ENCODE results near the gene UBE2V1.
"Not testable (repeated sequence)": the region's sequence is repeated elsewhere in the genome, so short reads cannot be mapped to it uniquely, and the experiment has no call there.

UBE2V1 gene

DNA sequence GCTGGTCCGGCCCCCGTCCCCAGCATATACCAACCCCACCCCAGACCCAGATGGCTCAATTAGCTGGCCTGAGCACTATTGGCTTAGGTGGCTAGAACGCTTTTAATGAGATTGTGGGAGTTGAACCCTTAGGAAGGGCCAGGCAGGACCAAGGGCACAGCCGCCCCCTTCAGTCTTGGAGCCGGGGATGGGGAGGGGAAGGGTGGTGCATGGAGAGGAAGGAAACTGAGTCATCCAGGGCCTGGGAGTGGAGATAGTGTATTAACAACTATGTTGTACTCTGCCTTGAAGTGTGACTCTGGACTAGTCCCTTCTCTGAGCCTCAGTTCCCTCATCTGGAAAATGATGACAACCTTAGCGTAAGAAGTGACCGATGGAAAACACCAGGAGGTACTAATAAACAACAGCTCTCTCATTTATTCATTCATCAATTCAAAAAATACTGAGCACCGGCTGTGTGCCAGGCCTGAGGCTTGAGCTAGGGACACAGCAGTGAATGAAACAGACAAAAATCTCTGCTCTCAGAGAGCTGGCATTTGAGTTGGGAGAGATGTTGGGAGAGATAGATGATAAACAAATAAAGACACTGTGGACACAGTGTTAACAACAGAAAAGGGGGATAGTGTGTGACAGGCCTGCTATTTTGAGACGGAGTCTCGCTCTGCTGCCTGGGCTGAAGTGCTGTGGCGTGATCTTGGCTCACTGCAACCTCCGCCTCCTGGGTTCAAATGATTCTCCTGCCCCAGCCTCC lies 29.0 kb upstream of the UBE2V1 start:
- TF ChIP-seq, protein P1, sequence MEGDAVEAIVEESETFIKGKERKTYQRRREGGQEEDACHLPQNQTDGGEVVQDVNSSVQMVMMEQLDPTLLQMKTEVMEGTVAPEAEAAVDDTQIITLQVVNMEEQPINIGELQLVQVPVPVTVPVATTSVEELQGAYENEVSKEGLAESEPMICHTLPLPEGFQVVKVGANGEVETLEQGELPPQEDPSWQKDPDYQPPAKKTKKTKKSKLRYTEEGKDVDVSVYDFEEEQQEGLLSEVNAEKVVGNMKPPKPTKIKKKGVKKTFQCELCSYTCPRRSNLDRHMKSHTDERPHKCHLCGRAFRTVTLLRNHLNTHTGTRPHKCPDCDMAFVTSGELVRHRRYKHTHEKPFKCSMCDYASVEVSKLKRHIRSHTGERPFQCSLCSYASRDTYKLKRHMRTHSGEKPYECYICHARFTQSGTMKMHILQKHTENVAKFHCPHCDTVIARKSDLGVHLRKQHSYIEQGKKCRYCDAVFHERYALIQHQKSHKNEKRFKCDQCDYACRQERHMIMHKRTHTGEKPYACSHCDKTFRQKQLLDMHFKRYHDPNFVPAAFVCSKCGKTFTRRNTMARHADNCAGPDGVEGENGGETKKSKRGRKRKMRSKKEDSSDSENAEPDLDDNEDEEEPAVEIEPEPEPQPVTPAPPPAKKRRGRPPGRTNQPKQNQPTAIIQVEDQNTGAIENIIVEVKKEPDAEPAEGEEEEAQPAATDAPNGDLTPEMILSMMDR (IDR thresholded peaks at IDR 0.05; ENCODE audit: control insufficient read depth, insufficient read depth, low read depth, low read length, missing control alignments): no peak
- no peak for DNase-seq (ENCODE audit: low read depth)
- H3K4me3 ChIP-seq (ENCODE audit: control insufficient read depth, low read depth, low read length): no peak overlapping the region

DNA sequence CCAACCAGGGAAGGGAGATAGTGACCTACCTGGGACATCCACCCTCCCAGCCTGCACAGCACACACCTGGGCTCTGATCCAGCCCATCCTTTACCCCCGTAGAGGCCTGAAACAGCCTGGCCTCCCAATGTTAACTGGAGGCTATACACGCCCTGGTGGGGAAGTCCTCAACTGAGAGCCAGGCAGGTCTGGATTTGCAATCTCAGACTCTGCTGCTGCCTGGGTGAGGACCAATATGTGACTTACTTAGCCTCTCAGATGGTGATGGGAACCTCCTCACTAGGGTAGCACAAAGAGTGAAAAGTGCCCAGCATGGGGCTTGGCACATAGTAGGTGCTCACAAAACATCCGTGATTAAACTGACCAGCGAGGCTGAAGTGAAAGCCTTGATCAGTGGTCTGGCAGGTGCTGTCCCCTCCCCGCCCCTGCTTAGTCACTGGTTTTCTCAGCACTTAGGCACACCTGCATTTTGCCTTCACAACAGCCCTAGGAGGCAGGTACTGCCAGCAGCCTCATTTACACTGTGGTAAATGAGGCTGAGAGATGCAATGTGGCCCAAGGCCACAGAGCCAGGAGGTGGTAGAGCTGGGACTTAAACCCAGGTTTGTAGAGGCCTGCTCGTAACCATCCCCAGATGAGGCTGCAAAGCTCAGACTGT lies 28.2 kb upstream of the UBE2V1 start:
- no peak overlapping the region for H3K4me3 ChIP-seq (ENCODE audit: control insufficient read depth, low read depth, low read length)
- no peak for DNase-seq (ENCODE audit: low read depth)
- TF ChIP-seq, protein P1 (IDR thresholded peaks at IDR 0.05; ENCODE audit: control insufficient read depth, insufficient read depth, low read depth, low read length, missing control alignments): no peak

DNA sequence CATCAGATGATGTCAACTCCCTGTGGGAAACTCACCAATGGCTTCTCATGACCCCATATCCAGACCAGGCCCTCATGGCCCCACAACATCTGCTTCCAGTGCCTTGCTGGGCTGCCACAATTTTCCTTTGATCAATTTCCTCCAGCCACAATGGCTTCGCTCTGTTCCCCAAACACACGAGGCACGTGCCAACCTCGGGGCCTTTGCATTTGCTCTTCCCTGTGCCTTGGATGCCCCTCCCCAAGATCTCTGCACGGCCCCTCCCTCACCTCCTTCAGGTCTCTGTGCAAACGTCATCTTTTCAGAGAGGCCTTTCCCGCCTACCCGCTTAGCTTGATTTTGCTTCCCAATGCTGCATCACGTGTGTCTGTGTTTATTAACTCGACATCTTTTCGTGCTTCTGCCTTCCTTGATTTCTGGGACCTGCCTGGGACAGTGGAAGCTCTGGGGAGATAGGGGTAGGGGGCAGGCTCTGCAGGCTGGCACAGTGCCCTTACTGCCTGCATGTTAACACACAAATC lies 27.4 kb upstream of the UBE2V1 start:
- no peak for DNase-seq (ENCODE audit: low read depth)
- H3K4me3 ChIP-seq (ENCODE audit: control insufficient read depth, low read depth, low read length): no peak overlapping the region
- TF ChIP-seq, protein P1 (IDR thresholded peaks at IDR 0.05; ENCODE audit: control insufficient read depth, insufficient read depth, low read depth, low read length, missing control alignments): no peak

DNA sequence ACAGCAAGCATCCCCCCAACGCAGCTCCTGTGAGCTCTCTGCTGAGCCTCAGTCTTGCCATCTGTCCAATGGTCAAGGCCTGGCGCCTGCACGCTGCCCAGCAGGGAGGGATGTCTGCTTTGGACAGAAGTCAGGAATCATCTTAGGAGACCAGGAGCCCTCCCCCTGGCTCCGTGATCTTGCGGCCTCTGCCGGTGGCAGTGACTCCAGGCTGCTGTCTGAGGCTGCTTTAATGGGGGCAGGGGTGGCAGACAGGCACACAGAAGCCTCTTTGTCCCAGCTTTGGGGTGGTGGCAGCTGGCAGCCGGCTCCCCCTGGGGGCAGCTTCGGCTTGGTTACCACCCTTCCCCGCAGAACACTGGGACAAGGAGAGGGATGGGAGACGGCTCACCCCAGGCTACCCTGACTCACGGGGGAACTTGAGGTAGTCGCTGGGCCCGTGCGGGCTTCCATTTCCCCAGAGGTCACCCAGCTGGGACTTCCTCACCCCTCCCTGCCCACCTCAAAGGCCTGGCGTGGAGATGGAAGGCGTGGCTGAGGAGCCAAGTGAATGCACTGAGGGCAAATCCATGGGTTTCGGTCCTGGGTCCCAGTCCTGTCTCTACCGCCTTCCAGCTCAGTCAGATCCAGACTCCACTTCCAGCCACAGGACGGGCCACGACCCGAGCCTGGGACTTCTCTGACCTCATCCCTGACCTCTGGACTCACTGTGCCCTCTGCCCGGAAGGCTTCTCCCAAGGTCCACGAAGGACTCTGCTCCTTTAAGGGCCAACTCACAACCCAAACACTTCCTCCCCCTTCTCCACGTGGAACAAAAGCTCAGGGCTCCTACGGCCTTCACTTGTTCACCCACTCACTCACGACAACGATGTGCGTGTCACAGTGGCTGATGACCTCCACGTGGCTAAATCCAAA lies 25.8 kb upstream of the UBE2V1 start:
- TF ChIP-seq, protein P1 (IDR thresholded peaks at IDR 0.05; ENCODE audit: control insufficient read depth, insufficient read depth, low read depth, low read length, missing control alignments): no peak
- H3K4me3 ChIP-seq (ENCODE audit: control insufficient read depth, low read depth, low read length): no peak overlapping the region
- DNase-seq (ENCODE audit: low read depth): no peak

DNA sequence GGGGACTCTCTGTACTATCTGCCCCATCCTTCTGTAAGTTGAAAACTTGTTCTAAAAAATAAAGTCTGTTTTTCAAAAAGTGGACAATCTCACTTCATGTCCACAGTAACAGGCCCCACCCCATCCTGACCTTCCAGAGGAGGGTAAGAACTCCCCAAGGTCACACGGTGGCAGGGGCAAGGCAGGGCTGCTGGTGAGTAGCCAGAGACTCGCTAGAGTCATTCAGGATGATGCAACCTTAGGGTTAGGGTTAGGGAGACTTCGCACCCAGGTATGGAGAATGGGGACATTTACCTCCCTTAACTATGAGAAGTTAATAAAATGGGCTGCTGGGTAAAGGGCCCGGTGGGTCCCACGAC lies 25.1 kb upstream of the UBE2V1 start:
- TF ChIP-seq, protein P1 (IDR thresholded peaks at IDR 0.05; ENCODE audit: control insufficient read depth, insufficient read depth, low read depth, low read length, missing control alignments): no peak
- DNase-seq (ENCODE audit: low read depth): no peak
- H3K4me3 ChIP-seq (ENCODE audit: control insufficient read depth, low read depth, low read length): no peak overlapping the region

DNA sequence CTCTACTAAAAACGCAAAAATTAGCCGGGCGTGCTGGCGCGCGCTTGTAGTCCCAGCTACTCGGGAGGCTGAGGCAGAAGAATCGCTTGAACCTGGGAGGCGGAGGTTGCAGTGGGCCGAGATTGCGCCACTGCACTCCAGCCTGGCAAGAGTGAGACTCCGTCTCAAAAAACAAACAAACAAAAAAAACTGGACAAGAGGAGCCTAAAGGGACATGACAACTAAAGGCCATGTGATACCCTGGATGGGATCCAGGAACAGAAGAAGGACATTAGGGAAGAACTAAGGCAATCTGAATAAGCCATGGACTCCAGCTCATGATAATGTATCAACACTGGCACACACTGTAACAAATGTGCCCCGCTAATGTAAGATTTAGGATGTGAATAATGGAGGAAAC lies 24.8 kb upstream of the UBE2V1 start:
- H3K4me3 ChIP-seq (ENCODE audit: control insufficient read depth, low read depth, low read length); DNase-seq (ENCODE audit: low read depth): not testable (repeated sequence)
